Measurements from ENCODE around the gene HIPK3.

The HIPK3 gene

DNA sequence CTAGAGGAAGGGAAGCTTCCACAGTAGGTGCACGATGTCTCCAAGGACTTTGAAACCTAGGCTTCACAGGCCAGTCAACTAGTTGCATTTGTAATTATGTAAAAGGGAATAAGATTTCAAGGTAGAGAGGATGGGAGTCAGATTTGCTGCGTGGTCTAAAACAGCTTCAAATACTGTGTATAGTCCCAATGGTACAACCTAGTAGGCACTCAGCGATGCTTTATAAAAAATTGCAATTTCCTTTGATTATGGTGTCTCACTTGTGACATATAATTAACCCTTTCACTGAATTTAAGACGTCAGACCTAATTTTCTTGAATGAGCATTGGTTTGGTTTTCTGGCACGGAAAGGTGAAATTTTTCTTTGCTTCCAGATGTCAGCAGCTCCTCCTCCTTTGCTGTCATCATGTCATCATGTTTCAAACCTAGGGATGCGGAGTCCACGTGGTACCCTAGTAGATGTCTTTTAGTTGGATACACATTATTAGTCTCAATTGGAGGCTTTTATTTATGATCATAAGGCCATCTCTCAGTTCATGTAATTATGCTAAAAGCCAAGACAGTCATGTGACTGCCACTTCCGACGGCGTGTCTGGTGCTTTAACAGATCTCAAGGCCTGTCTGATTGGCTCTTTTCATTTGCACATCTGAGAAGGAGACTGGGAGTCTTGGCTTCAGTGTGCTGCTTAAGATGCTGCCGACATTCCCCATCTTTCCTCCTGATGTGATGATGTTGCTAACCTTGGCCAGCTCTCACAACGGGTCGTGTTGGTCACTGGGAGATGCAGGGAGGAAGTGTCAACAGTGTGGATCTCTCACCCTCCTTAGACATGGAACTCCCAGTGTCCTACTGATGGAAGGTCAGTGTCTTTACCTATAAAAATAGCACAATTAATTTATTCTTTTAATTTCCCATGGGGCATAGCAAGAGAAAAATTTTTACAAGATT lies 134.0 kb downstream of the HIPK3 start:
- TF ChIP-seq CTCF (IDR thresholded peaks at IDR 0.05; ENCODE audit: borderline replicate concordance, insufficient read depth, low read depth, low read length) = no peak
- no peak overlapping the region for H3K4me3 ChIP-seq (ENCODE audit: low read depth, low read length)

- no peak overlapping the region for H3K4me3 ChIP-seq (ENCODE audit: low read depth, low read length)
- no peak for TF ChIP-seq CTCF (IDR thresholded peaks at IDR 0.05; ENCODE audit: borderline replicate concordance, insufficient read depth, low read depth, low read length)
Measured at GRCh38 chr11:33391893-33392251, 134.7 kb downstream of the HIPK3 start.

GRCh38 chr11:33394431-33395109 lies 137.4 kb downstream of the HIPK3 start:
- no peak overlapping the region for H3K4me3 ChIP-seq (ENCODE audit: low read depth, low read length)
- no peak for TF ChIP-seq CTCF (IDR thresholded peaks at IDR 0.05; ENCODE audit: borderline replicate concordance, insufficient read depth, low read depth, low read length)

- no peak for TF ChIP-seq CTCF (IDR thresholded peaks at IDR 0.05; ENCODE audit: borderline replicate concordance, insufficient read depth, low read depth, low read length)
- H3K4me3 ChIP-seq (ENCODE audit: low read depth, low read length) = no peak overlapping the region
Measured at GRCh38 chr11:33396361-33396760, 139.2 kb downstream of the HIPK3 start.

DNA sequence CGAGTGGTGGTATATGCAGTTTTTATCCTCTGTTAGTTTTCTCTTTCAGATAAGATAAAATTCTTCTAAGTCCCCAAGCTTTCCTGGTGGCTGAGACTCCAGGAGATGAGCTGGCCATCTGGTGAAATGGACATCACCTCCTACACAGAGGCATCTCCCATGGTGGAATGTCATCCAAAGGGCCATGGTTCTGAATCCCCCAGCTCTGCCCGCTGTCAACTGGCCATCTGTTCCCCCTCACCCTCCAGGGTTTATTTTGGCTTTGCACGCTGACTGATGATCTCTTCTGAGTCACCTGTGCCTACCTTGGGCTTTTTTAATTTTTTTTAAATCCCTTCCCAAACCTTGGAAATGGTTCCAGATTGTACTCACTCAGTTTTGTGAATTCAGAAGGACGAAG lies 142.2 kb downstream of the HIPK3 start:
- H3K4me3 ChIP-seq (ENCODE audit: low read depth, low read length) = no peak overlapping the region
- TF ChIP-seq CTCF (IDR thresholded peaks at IDR 0.05; ENCODE audit: borderline replicate concordance, insufficient read depth, low read depth, low read length) = no peak

DNA sequence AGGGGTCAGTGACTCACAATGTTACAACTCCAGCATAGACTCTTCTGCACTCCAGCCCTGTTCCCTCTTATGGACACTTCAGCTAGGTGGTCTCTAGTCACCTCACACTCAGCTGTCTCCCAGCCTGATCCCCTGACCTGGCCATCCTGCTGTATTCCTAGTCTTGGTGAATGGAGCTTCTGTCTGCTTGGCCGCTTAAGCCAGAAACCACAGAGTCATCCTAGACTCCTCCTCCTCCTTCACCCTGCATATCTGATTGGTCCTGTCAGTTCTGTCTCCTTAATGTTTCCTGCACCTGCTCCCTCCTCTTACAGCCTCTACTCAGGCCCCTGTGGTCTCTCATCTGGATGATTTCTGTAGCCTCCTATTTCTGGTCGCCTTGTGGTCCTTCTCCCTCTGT lies 144.9 kb downstream of the HIPK3 start:
- H3K4me3 ChIP-seq (ENCODE audit: low read depth, low read length) = no peak overlapping the region
- no peak for TF ChIP-seq CTCF (IDR thresholded peaks at IDR 0.05; ENCODE audit: borderline replicate concordance, insufficient read depth, low read depth, low read length)

Data from GM12875 (cell line).